ENCODE results near the gene TMEM154.

TMEM154 gene

DNA sequence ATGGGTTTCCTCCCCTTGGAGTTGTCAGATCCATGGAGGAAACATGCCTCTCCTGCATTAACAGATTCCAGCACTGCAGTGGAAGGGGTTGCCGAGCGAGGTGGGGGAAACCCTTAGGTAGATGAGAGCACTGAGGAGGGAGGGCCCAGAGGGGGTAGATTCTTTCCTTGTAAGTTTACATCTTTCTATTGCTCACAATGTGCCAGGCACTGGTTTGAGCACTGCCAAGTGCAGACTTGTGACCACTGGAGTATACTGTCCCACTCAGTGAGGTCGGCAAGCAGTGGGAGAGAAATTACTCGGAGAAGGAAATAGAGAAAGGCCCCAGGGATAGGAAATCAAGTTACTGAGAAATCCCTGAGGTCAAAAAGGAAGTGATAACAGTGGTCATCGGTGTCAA is 27.8 kb upstream of the TMEM154 start:
- H3K4me3 ChIP-seq (ENCODE audit: low read length), result no peak overlapping the region
- no peak for TF ChIP-seq ZNF274 (IDR thresholded peaks at IDR 0.05; ENCODE audit: low read depth, low read length)

DNA sequence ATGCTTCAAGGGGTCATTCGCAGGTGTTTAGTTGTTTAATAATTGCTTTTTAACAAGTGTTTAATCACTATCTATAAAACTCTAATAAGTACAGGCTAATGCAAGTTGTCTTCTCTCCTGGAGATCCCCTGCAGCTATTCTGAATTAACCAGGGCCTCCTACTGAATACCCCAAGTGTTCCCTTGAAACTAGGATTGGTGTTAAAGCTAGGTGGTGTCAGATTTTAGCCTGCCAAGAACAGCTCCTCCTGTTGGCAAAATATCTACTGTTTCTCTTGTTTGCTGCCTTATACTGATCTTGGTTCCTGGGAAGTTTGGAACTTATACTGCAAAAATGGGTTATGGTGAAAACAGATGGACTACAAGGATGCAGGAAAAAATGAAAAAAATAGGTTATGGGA is 26.1 kb upstream of the TMEM154 start:
- TF ChIP-seq ZNF274 (IDR thresholded peaks at IDR 0.05; ENCODE audit: low read depth, low read length), result no peak
- H3K4me3 ChIP-seq (ENCODE audit: low read length), result no peak overlapping the region

DNA sequence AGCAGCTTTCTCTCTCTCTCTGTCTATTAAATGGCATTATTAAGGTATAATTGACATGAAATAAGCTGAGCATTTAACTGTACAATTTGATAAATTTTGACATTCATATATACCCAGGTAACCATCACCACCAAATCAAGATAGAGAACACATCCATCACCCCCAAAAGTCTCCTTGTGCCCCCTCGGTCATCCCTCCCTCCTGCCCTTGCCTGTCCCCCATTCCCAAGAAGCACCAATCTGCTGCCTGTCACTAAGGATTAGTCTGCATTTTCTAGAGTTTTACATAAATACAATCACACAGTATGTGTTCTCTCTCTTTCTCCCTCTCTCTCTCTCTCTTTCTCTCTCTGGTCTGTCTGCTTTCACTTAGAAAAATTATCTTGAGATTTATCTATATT is 25.0 kb upstream of the TMEM154 start:
- peak; percentile 82 for TF ChIP-seq ZNF274 (IDR thresholded peaks at IDR 0.05; ENCODE audit: low read depth, low read length)
- no peak overlapping the region for H3K4me3 ChIP-seq (ENCODE audit: low read length)

DNA sequence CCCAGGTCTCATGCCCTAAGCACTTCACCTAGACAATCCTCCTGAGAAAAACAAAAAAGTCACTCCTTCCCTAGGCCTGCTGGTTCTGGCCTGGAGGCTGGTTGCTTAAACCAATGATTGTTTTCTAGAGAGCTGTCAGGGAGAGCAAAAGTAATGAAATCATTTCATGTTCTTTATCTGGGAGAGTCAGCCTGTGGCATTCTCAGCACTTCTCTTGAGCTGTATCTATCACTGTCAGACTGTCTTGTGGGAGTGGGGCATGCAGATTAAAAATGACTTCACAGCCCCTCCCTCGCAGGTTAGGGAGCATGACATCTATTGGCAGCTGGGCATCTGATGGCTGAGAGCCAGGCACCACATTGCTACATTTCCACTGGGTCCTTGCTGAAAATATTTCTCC is 20.4 kb upstream of the TMEM154 start:
- no peak for TF ChIP-seq ZNF274 (IDR thresholded peaks at IDR 0.05; ENCODE audit: low read depth, low read length)
- no peak overlapping the region for H3K4me3 ChIP-seq (ENCODE audit: low read length)

DNA sequence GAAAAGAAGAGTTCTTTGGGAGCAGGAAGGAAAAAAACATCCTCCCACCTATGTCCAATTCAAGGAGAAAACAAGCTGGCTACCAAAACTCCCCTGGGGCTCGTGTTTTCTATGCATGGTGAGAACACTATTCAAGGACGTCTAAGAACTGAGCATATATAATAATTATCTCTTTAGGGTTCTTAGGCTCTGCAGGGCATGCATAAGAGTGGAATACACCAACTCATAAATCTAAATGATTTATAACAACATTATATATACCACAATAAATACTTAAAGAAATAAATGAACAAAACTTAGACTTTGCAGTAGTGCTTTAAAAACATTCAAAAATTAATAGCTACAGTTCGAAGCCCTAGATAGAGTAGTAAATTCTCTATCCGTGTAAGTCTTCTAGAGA is 19.5 kb upstream of the TMEM154 start:
- H3K4me3 ChIP-seq (ENCODE audit: low read length), result no peak overlapping the region
- no peak for TF ChIP-seq ZNF274 (IDR thresholded peaks at IDR 0.05; ENCODE audit: low read depth, low read length)

DNA sequence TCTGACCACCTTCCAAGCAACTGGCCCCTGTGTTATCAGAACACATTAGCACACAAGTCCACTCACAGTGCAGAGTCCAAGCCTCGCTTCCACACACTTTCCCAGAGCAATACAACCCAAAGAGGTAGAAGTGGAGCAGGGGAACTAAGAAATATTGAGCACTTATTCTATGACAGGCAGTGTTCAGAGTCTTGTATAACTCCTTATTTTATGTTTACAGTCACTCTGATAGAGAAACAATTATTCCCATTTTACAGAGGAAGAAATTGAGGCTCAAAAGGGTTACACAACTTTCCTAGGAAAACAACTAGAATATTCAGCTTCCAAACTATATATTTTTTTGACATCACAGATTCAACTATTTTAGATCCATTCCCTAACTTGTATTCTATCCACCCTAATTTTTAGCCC is 18.3 kb upstream of the TMEM154 start:
- no peak overlapping the region for H3K4me3 ChIP-seq (ENCODE audit: low read length)
- TF ChIP-seq ZNF274 (IDR thresholded peaks at IDR 0.05; ENCODE audit: low read depth, low read length), result no peak

DNA sequence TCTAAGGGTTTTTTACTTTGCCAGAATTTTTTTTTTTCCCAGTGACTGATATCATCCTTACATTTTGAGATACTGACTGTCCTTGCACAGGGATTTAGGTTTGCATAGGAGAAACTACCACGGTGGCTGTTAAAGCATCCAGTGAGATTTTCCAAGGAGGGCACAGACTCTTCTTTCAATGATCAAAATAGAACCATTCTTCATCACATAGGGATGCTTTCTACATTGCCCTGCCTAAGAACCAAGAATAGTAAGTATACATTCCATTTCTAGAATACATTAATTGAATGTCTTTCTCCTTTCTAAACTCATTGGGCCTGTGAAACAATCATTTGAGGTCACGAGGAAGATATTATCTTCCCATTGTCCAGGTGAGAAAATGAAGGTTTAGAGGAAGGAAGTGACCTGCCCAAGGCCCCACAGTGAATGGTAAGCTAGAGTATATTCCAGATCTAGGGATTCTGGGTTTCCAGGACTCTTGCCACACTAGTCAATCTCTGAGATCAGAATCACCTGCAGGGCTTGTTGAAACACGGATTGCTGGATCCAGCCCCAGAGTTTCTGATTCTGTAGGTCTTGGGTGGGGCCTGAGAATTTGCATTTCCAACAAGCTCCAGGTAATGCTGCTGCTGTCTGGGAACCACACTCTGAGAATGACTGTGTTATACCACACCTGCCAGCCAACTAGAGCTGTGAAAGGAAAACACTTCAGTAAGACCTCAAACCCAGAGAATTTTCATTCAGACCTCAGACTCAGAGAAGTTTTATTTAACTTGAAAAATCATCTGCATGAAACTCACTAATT is 17.7 kb upstream of the TMEM154 start:
- TF ChIP-seq ZNF274 (IDR thresholded peaks at IDR 0.05; ENCODE audit: low read depth, low read length), result no peak
- H3K4me3 ChIP-seq (ENCODE audit: low read length), result no peak overlapping the region

DNA sequence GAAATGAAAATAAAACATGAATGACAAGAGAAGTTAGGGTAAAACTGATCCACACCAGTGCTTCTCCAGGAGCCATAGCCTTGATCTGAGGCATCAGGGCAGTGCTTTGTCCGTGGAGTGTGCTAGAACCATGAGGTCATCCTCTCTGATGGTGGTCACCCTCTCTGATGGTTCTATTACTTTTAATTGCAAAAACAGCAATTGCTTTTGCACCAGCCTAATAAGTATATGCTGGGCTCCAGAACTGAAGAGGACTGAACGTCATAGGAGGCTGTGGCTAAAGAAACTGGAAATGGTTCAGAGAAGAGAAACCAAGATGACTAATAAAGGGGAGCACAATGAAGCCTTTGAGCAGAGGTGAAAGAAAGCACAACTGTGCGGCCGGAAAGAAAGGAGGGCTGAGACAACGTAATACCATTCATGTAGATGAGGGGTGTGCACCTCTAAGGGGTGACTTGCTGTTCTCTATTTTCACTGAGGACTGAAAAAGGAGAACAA is 17.0 kb upstream of the TMEM154 start:
- H3K4me3 ChIP-seq (ENCODE audit: low read length), result peak overlapping the region; percentile 52; the same call in 1 of the 2 replicates
- no peak for TF ChIP-seq ZNF274 (IDR thresholded peaks at IDR 0.05; ENCODE audit: low read depth, low read length)

DNA sequence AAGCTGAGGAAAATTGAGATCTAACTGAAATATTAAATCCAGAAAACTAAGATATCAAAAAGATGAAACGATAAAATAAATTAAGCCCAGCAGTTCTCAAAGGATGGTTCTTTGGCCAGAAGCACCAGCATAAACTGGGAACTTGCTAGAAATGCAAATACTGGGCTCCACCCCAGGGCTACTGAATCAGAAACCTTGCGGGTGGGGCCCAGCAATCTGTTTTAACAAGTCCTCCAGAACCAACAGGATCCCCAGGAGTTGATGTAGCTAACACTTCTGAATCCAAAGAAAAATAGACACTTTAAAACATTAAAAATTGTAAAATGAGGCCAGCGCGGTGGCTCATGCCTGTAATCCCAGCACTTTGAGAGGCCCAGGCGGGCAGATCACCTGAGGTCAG is 14.1 kb upstream of the TMEM154 start:
- no peak for TF ChIP-seq ZNF274 (IDR thresholded peaks at IDR 0.05; ENCODE audit: low read depth, low read length)
- no peak overlapping the region for H3K4me3 ChIP-seq (ENCODE audit: low read length)

DNA sequence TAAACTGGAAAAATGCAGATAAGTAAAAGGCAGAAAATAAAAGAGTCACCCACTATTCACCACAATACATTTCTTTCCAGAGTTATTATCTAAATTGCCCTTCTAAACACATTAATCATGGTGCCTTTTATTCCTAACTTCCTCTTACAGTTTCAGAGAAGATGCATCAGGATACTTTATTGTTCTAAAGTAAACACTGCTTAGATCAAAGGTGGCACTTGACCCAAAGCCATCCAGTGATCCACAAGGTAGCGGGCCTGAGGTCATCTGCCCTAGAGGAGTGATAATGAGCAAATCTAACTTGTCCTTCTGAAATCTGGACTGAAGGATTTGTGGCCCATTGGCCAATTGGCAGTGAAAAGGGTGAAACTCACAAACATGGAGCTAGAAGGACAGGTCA is 12.0 kb upstream of the TMEM154 start:
- TF ChIP-seq ZNF274 (IDR thresholded peaks at IDR 0.05; ENCODE audit: low read depth, low read length), result no peak
- no peak overlapping the region for H3K4me3 ChIP-seq (ENCODE audit: low read length)

DNA sequence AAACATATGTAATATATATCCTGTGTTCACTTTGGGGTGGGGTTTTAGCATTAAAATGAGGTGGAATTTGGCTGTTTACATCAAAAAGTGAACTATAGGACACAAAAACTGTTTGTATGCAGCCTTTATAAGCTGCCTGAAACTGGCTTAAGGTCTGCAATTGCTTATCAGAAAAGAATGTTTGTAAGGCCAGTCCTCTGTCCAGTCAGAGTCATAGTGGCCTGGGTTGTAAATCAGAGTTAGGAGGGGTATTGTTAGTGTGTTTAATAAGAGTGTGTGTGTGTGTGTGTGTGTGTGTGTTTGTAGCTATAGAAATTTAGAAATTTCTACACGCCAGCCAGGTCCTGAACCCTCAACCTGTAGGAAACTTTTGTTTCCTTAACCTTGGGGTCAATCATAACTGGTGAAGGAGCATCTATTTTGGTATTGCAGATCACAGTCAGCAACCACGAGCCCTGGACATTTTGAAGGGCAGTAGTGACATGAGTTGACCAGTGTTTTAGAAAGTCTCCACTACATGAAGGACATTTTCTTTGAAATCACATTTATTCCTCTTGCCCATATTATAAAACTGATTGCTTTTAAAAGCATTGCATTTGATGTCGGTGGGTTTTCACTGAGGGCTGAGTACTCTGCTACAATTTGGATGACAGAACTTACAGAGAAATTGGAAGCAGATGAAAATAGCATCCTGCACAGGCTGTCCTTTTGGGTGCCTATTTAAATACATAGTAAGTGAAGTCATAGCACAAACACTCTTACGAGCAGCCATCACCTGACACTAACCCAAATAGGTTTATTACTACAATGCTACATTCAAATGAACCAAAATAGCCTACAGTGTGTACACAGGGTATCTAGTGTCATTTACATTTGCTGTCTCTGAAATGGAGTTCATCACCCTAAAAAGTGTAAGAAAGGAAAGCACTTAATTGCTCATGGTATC is 11.2 kb upstream of the TMEM154 start:
- no peak overlapping the region for H3K4me3 ChIP-seq (ENCODE audit: low read length)
- no peak for TF ChIP-seq ZNF274 (IDR thresholded peaks at IDR 0.05; ENCODE audit: low read depth, low read length)

DNA sequence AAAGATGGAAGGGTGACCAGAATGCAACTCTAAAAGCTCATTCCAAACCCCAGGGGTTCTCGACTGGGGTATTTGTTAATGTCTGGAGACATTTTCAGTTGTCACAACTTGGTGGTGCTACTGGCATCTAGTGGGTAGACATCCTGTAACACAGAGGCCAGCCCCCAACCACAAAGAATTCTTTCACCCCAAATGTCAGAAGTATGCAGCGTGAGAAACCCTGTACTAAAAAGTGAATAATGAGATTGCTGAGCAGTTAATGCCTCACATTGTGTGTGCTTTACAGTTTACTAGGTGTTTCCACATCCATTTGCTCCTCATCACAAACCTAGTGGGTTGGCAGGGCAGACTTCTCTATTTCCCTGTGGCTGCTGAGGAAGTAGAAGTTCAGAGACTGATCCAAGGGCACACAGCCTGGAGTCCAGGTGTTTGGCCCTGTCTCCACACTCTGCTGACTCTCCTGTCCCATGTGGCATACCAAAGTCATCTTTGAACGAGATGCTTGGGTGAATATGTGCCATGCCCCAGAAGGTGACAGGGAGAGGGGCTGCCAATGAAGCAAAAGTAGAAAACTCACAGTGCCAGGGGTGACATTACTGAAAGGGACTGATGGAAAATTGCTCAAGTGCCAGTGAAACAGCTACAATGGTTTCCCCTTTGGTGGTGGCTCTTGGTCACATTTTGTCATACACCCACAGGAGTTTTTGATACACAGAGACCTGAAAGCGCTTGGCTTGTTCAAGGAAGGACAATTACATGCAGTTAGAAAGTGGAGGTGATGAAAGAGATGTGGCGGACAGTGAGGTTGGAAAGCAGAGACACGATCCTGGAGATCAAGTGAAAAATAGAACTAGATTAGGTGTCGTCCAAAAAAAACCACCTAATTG is 10.1 kb upstream of the TMEM154 start:
- no peak for TF ChIP-seq ZNF274 (IDR thresholded peaks at IDR 0.05; ENCODE audit: low read depth, low read length)
- H3K4me3 ChIP-seq (ENCODE audit: low read length), result no peak overlapping the region

DNA sequence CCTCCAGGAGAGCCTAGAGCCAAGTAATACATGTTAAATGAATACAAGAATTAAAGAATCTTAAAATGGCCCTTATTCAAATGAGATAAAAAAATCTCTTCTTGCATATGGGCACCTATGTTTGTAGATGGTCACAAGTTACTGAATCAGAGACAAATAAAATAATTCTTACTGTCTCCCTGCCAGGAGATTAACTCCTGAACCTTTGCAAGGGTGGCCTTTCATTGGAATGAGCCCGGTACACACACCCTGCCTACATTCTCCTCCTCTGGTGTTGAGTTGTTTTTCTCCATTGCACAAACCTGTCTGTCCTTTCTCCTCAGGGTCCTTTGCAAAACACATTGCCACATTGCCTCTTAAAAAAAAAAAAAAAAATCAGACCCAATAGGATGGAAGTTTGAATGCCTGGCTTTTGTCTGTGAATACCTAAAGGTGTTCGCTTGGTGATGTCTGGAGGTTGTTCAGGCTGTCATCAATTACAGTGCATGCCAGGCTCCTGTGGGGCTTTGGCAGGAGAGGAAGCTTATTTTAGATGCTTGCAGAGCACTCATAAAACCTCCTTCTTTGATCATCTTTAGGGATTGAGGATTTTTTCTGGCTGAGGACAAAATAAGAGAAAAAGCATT is 8.3 kb upstream of the TMEM154 start:
- no peak for TF ChIP-seq ZNF274 (IDR thresholded peaks at IDR 0.05; ENCODE audit: low read depth, low read length)

More for the DNA sequence above, 8.3 kb upstream of the TMEM154 start:
- H3K4me3 ChIP-seq (ENCODE audit: low read length), result no peak overlapping the region

Data from GM08714 (cell line).